Glomerular visceral epithelial cell (primary cell): ENCODE results near the gene ESYT2.

ENCODE experiments used
- DNase-seq: peaks from one replicate; pipeline ENCODE4 v3.0.0-alpha.2; 2016; ENCODE audit errors: extremely low spot score

Gene ESYT2

GRCh38 chr7:158743219-158743618 lies 86.1 kb downstream of the ESYT2 start:
- no peak for DNase-seq

GRCh38 chr7:158742065-158742821 lies 87.1 kb downstream of the ESYT2 start:
- no peak for DNase-seq

GRCh38 chr7:158741294-158741666 lies 88.0 kb downstream of the ESYT2 start:
- no peak for DNase-seq

GRCh38 chr7:158740657-158741293 lies 88.5 kb downstream of the ESYT2 start:
- peak; percentile 39 for DNase-seq

GRCh38 chr7:158740013-158740656 lies 89.2 kb downstream of the ESYT2 start:
- DNase-seq: peak; percentile 79

- no peak for DNase-seq
Measured at GRCh38 chr7:158738841-158739240, 90.5 kb downstream of the ESYT2 start.

GRCh38 chr7:158737064-158737695 lies 92.1 kb downstream of the ESYT2 start:
- DNase-seq: no peak

- no peak for DNase-seq
Measured at GRCh38 chr7:158735935-158736334, 93.4 kb downstream of the ESYT2 start.

- DNase-seq: no peak
Measured at GRCh38 chr7:158734861-158735260, 94.4 kb downstream of the ESYT2 start.

GRCh38 chr7:158733775-158734494 lies 95.4 kb downstream of the ESYT2 start:
- no peak for DNase-seq

GRCh38 chr7:158733220-158733519 lies 96.1 kb downstream of the ESYT2 start:
- no peak for DNase-seq

- no peak for DNase-seq
Measured at GRCh38 chr7:158732494-158733219, 96.7 kb downstream of the ESYT2 start.

GRCh38 chr7:158731761-158732160 lies 97.5 kb downstream of the ESYT2 start:
- no peak for DNase-seq

- DNase-seq: no peak
Measured at GRCh38 chr7:158730383-158731346, 98.6 kb downstream of the ESYT2 start.

GRCh38 chr7:158729646-158730382 lies 99.5 kb downstream of the ESYT2 start:
- no peak for DNase-seq

- no peak for DNase-seq
Measured at GRCh38 chr7:158728911-158729645, 100.2 kb downstream of the ESYT2 start.

GRCh38 chr7:158727690-158728089 lies 101.6 kb downstream of the ESYT2 start:
- no peak for DNase-seq

GRCh38 chr7:158726277-158726807 lies 103.0 kb downstream of the ESYT2 start:
- no peak for DNase-seq

- no peak for DNase-seq
Measured at GRCh38 chr7:158725506-158725800, 103.9 kb downstream of the ESYT2 start.
